NCI-H128 (cell line): ENCODE data around the gene PRKCA.
"Not testable (repeated sequence)": the region's sequence is repeated elsewhere in the genome, so short reads cannot be mapped to it uniquely, and the experiment has no call there.

Experiments used
- DNase-seq: peaks from one replicate; lab custom pipeline; 2025; ENCODE audit not compliant: unreplicated experiment; lab: John Stamatoyannopoulos, UW

Gene PRKCA

DNA sequence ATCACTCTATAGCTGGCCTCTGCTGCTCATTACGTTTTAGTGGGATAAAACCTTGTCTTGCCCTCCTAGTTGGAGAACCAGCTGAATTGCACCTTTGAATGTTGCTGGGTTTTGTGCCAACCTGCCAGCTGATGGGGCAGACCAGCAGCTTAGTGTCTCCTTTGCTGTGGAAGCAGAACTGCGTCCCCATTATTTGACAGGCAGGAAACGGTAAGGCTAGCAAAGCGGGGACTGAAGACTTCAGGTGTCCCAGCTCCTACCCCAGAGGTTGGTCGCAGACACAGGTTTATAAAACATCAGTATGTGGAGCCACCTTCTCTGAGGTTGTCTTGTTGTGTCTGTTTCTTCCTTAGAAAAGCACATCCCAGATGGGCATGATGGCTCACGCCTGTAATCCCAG lies 158.1 kb downstream of the PRKCA start:
- DNase-seq = no peak

DNA sequence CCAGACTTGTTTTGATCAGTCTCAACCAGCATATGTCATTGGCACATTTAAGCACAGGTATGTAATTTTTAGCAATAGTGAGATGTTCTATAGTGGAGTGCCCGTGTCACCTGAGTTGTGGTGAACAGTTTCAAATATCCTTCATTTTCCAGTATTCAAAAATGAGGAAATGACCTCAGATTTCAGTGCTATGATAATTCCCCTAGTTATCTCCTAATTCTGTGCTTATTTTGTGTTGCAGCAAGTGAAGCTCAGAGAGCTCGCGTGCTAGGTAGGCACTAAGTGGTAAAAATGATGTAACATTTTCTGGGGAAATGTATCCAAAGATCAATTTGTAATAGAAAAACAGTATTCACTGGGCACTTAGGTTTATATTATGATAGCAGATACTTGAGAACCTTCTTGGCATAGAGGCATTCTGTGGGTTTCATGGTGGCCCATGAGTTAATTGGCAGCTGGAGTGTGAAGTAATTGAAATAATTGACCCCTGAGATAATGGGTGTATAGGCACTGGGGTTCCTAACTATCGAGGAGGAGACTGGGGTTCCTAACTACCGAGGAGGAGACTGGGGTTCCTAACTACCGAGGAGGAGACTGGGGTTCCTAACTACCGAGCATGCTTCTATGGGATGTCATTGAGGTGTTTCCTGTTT lies 159.1 kb downstream of the PRKCA start:
- DNase-seq = no peak

DNA sequence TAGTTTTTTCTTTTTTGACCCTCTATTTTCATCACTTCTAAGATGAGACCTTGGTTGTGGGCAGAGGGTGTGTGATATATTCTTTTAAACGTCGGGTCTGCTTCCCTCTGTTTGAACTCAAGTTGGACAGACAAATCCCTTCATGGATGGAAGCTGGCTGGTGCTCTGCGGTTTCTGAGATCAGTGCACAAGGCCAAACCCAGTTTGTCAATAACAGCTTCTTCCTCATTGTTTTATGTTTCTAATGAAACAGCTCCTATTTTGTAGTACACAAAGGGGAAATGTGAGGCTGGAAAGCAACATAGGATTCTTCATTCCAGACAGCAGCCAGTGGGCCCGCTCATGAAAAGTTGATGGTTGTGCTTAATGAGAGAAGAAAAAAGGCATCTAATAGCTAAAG lies 159.6 kb downstream of the PRKCA start:
- DNase-seq = no peak

DNA sequence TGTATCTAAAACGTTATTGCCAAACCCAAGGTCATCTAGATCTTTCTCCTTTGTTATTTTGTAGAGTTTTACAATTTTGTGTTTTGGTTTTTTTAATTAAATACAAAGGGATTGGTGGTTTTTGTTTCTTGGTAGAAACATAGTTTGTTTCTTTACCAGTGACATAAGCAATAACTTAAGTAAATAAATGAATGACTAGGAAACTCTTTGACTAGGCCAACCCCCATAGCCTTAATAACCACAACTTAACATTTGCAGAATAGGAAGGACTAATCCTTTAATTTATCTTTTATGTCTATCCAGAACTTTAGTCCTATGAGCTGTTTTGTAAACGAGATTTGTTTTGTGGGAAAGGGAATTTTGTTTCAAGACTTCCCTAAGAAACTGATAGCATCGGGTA lies 162.5 kb downstream of the PRKCA start:
- DNase-seq = no peak

DNA sequence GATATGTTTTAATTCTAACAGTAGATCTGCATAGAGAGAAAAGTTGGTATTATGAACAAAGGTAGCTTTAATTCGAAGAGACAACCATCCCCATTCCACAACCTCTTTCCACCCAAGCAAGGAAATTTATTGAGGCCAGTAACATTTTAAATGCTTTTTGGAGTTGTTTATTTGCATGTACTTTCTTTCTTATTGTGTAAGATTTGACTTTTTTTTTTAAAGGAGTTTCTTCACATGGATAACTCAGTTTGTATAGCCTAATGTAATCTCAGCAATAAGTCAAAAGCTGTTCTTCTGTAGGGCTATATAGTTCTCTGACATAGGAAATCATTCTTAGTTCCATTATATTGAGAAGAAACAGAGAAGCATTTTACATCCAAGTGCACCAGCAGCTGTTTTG lies 163.3 kb downstream of the PRKCA start:
- DNase-seq = no peak

DNA sequence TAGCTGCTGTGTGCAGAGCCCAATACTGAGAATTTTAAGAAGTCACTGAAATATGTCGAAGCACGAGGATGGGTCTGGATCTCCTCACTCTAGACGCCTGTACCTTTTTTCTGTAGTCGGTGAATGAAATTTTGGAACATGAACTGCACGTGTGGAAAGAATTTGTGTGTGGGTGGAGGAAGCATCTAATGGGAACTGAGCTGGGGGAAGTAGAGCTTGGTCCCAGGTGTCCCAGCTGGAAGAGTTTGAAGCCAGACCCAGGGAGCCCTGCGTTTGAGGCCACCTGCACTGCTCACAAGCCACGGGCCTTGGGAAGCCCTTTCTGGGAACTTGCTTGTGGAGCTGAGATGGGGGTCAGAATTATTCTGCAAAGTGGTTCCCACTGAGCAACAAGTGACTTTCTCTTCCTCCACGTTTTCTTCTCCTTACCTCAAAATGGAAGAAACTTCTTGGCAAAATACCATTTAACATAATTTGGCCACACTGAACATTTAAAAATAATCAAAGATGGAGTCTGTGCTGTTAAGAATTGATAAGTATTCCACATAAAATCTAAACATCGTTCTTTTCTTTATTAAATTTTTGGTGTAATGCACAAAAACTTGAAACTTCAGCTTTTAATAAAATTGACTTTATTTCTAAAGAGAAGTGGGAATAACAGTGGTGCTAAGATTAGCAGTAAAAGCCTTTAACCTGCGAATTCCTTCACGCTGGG lies 163.8 kb downstream of the PRKCA start:
- DNase-seq = no peak

DNA sequence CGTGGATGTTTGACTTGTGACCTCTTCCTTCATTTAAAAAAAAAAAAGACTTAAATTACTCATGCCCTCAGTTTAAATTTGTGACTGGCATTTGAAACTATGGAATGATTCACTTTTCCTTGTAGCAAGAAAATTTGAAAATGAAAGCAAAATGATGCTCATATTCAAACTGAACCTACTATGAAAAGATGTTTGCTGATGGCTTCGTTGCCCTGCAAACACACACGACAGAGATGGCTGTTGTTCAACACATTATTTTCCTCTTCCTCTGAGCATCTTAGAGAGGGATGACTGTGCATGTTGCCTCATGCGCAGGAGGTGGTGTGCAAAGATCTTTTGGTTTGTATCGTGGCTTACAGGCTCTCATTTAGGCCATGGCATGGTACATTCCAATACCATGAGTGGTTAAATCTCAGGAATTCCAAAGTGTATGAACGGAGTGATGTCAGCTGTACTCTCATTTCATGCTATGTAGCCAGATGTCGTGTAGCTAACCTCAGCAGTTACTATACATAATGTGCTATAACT lies 164.5 kb downstream of the PRKCA start:
- DNase-seq = no peak

DNA sequence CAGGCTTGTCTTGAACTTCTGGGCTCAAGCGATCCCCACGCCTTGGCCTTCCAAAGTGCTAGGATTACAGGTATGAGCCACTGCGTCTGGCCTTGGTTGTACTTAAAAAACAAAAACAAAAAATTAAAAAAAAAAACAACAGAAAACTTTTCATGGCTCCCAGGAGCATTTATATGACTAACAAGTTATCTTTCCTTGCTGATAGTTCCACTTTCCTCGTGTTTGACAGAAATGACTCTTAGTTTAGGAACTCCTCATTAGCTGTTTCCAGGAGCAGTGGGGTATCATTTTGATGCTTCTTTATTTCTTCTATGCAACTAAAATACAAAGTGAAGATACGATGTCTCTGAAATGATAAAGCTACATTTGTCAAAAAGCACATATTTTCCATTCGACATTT lies 165.4 kb downstream of the PRKCA start:
- DNase-seq = no peak

DNA sequence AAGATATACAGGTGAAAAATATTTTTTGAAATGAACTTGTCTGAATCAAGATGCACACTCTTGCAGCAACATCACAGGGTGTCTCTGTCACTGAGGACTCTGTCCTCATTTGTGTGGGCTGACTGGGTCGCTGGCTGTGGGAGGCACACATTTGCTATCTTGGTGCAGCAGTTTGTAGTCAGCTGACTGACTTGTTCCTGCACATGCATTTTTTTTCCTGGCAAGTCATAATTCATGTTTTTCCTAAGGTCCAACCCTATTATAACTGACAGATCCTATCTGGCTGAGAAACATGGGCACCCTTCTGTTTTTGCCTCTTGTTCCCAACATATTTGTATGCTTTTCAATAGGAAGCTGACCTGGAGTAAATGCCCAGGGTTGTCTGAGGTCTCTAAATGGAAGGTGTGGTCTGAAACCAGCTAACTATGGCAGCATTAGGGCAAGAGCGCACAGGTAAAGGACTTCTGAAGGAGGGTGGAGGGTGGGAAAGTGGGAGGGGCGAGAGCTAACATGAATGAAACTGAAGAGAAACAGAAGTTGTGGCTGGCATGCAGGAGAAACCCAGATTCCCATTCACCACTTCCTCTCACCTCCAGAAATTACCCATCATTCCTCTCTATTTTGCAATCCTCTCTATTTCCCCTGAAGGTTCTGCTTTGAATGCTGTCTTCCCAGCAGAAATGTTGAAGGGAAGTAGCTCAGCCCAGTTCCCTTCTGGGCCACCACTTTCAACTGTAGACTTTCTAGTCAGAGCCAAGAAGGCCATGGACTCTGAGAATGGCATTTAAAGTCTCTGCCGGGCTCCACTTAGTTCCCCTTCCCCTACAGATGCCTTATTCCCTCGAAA lies 166.1 kb downstream of the PRKCA start:
- DNase-seq = no peak

DNA sequence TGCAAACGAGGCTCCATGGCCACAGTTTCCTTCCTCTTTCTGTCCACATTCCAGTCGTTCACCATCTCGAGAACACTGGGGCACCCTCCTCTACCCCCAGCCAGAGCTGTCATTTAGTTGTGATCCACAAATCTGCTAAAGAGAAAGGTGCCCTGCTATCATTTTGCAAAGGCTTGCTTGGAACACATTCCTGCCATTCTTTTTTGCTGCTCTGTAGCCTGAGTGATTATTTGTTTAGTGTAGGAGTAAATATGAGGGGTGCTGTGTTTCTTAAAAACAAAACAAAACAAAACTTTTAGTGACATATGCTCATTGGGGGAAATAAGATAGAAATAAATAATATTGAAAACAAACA lies 166.7 kb downstream of the PRKCA start:
- no peak for DNase-seq

DNA sequence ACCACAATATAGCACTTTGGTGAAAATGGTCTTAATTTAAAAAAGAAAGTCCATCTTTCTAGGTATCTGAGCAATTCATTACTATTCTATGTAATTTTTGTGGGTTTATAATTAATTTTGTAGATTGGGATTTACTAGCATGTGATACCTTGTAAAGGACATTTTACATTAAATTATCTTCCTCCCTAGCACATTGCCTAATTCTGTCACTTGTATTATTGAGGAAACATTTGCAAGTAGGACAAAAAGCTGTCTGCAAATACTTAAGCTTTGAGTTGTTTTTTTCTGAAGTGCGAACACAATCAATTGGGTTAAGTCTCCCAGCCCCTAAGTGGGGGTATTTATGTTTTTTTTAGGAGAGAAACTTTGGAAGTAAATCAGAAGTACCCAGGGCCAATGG lies 167.0 kb downstream of the PRKCA start:
- DNase-seq = no peak

DNA sequence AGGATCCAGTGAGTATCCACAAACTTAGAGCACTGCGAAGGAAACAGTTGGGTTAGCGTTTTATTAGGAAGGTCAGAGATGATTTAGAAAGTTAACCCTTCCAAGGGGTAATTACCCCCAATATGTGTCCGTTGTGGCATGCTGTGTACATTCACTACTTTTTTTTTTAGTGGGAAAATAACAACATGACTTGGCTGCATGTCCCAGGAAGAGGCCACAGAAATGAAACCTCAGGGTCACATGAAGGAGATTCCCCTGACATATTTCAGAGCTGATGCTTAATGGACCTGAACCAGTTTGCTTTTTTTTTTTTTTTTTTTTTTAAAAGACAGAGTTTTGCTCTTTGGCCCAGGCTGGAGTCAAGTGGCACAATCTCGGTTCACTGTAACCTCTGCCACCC lies 167.5 kb downstream of the PRKCA start:
- DNase-seq = no peak

DNA sequence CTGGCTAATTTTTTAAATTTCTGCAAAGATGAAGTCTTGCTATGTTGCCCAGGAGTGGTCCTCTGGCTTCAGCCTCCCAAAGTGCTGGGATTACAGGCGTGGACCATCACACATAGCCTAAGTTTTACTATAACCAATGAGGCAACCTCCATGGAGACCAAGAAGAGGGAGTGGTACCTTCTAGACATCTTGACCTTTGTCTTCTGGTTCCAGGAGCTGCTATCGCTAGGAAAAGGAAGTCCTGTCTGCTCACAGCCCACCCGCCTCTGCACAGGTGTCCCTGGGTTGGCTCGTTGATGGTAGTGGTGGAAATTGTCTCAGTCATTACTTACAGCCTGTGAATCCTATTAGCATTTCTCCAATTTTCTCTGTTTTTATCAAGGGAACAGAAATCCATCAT lies 169.7 kb downstream of the PRKCA start:
- no peak for DNase-seq

DNA sequence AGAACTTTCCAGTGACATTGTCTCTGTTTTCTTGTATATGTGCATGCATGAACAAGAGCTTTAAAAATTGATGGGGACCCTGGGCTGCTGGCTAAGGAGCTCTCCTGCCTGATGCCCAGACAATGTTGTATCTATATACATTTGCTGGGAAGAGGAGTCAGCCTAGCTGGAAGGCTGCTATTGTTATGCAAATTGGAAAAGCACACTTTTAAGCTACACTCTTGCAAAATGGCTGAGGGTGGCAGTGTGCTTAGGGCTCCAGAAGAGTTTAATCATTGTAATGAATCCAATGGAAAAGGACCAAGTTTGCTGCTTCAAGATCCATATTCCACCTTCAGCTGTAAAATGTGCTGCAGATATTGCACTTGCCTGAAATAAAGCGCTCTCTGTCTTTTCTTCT lies 171.8 kb downstream of the PRKCA start:
- no peak for DNase-seq

DNA sequence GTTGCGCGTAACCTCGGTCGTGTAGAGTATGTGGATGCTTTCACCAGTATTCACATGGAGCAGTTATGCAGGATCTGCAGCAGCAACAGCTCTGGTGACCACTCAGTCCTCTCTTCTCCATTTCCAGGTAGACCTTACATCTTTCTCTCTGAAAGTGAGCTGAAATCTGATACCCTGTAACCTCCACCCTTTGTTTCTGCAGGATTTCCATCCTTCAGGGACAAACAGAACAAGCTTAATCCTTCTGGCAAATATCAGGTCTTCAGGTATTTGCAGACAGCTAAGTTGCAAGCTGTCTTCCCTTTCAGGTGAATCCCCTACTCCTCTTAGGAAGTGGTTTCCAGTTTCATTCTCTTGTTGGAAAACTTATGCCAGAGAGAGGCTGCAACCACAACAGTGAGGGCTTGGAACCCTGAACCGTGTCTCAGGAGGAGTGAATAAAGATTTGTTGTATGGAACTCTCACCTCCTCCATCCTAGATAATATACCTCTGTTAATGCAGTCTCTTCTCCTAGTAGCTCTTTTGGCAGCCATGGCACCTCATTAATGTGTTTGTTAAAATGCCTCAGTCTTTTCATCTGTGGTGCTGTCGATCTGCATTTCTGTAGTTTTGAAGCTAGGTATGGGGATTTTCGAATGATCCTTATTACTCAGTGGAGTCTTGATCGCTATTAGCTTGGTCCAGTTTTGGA lies 172.5 kb downstream of the PRKCA start:
- no peak for DNase-seq

DNA sequence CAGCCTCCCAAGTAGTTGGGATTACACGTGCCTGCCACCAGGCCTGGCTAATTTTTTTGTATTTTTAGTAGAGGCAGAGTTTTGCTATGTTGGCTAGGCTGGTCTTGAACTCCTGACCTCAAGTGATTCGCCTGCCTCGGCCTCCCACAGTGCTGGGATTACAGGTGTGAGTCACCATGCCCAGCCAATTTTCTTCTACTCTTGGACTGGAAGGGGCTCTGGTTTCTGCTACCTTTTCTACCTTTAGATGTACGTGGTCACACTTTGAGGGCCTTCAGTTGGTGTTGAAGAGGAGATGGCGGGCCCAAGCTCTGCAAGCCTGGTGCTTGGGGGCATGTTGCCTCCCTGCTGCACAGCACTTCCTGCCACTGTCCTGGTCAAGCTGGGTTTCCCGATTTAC lies 173.6 kb downstream of the PRKCA start:
- no peak for DNase-seq

DNA sequence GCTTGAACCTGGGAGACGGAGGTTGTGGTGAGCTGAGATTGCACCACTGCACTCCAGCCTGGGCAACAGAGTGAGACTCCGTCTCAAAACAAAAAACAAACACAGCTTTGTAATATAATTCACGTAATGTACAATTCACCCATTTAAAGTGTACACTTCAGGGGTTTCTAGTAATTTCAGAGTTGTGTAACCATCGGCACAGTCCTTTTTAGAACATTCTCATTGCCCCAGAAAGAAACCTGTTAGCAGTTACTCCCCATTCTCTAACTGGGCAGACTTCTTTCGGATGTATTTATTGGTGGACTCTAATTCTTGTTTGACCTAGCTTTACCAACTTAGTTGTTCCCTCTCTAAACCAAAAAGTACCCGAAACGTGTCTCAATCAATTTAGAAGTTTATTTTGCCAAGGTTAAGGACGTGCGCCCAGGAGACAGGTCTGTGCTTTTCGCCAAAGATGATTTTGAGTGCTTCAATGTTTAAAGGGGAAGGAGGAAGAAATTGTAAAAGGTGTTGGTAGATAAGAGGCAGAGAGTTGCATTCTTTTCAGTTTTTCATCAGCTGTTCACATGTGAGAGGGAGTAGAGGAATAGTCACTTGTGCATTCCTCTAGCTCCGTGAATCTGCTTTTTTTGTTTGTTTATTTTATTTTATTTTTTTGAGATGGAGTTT lies 175.3 kb downstream of the PRKCA start:
- no peak for DNase-seq

DNA sequence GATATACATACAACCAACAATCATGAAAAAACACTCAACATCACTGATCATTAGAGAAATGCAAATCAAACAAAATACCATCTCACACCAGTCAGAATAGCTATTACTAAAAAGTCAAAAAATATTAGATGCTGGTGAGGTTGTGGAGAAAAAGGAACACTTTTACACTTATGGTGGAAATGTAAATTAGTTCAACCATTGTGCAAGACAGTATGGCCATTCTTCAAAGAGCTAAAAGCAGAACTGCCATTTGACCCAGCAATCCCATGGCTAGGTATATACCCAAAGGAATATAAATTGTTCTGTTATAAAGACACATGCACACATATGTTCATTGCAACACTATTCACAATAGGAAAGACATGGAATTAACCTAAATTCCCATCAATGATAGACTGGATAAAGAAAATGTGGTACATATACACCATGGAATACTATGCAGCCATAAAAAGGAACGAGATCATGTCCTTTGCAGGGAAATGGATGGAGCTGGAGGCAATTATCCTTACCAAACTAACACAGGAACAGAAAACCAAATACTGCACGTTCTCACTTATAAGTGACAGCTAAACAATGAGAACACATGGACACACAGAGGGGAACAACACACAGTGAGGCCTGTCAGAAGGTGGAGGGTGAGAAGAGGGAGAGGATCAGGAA lies 176.9 kb downstream of the PRKCA start:
- DNase-seq = not testable (repeated sequence)

DNA sequence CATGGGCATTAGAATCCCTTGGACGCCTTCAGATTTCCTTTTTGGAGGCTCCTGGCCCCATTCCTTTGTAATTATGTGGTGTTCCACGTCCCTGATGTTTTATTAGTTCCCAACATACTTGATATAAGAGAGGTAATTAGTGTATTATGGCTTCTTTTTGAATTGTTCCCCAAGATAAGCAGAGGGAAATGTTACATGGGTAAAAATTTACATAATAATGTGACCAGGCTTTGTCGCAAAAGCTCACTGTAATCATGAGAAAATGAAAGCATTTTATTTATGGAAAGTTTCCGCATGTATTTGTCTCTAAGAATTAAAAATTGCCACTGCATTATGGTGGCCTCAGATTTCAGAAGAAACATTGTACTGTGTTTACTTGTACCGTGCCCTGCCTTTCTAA lies 177.8 kb downstream of the PRKCA start:
- DNase-seq = no peak

DNA sequence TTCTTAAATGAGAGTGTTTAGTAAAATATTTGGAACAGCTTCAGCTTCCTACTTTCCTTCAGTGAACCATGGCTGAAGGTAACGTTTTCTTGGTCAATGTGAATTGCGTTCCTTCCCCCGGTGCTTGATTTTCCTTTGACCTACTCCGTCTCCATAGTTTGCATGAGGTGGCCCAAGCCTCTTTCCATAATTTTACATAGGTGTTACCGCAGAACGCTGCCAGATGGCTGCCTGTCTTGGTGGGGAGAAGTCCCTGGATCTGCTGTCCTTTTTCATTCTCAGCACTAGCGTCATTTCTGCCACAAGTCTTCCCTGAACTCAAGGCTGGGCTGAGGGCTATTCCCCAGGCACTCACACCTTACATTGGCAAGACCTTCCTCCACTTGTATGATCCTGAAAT lies 178.4 kb downstream of the PRKCA start:
- no peak for DNase-seq
